ENCODE results near the gene HAND2. TPM values are rescaled to one million over a fixed set of nuclear protein-coding genes. Genes with fewer than 3 reads are reported as not detected.

HAND2 gene
- polyA plus RNA-seq, 3 donors = 0.06 to 0.36 TPM; not detected in 1

GRCh38 chr4:173537613-173538147 lies 7.7 kb upstream of the HAND2 start:
- DNase-seq (ENCODE audit: low read depth in 3 of 3, low spot score in 2 of 3) = no peak

- no peak for DNase-seq (ENCODE audit: low read depth in 3 of 3, low spot score in 2 of 3)
These were observed 6.9 kb upstream of the HAND2 start for GRCh38 chr4:173536808-173537429.

GRCh38 chr4:173535957-173536356 lies 5.9 kb upstream of the HAND2 start:
- no peak for DNase-seq (ENCODE audit: low read depth in 3 of 3, low spot score in 2 of 3)

GRCh38 chr4:173535165-173535902 lies 5.3 kb upstream of the HAND2 start:
- no peak for DNase-seq (ENCODE audit: low read depth in 3 of 3, low spot score in 2 of 3)

- no peak for DNase-seq (ENCODE audit: low read depth in 3 of 3, low spot score in 2 of 3)
These were observed 4.4 kb upstream of the HAND2 start for GRCh38 chr4:173534434-173534833.

GRCh38 chr4:173532725-173533511 lies 2.9 kb upstream of the HAND2 start:
- no peak for DNase-seq (ENCODE audit: low read depth in 3 of 3, low spot score in 2 of 3)

GRCh38 chr4:173531086-173531965 lies 1.3 kb upstream of the HAND2 start:
- no peak for DNase-seq (ENCODE audit: low read depth in 3 of 3, low spot score in 2 of 3)

GRCh38 chr4:173530326-173531085 lies 477 bp upstream of the HAND2 start:
- DNase-seq (ENCODE audit: low read depth in 3 of 3, low spot score in 2 of 3) = no peak

GRCh38 chr4:173528378-173529321 lies 1.4 kb downstream of the HAND2 start:
- no peak for DNase-seq (ENCODE audit: low read depth in 3 of 3, low spot score in 2 of 3)

GRCh38 chr4:173527103-173527891 lies 2.7 kb downstream of the HAND2 start:
- DNase-seq (ENCODE audit: low read depth in 3 of 3, low spot score in 2 of 3) = no peak

- DNase-seq (ENCODE audit: low read depth in 3 of 3, low spot score in 2 of 3) = no peak
These were observed 3.3 kb downstream of the HAND2 start for GRCh38 chr4:173526724-173527102.

- no peak for DNase-seq (ENCODE audit: low read depth in 3 of 3, low spot score in 2 of 3)
These were observed 4.0 kb downstream of the HAND2 start for GRCh38 chr4:173526027-173526482.

GRCh38 chr4:173525118-173526011 lies 4.7 kb downstream of the HAND2 start:
- no peak for DNase-seq (ENCODE audit: low read depth in 3 of 3, low spot score in 2 of 3)

GRCh38 chr4:173524218-173525117 lies 5.6 kb downstream of the HAND2 start:
- DNase-seq (ENCODE audit: low read depth in 3 of 3, low spot score in 2 of 3) = no peak

- no peak for DNase-seq (ENCODE audit: low read depth in 3 of 3, low spot score in 2 of 3)
These were observed 7.1 kb downstream of the HAND2 start for GRCh38 chr4:173522951-173523395.

Measured in right renal cortex interstitium (tissue), 3 donors.